K562 (cell line): ENCODE data around the gene AOC3. TPM values are rescaled to one million over a fixed set of nuclear protein-coding genes. Genes with fewer than 3 reads are reported as not detected.

ENCODE experiments used
- ATAC-seq: fragments of 200-7000 bp; cut with Tn5 transposase; 3 replicates; pipeline ENCODE4 v1.9.1; 2020; ENCODE audit warnings: moderate library complexity
- BruUV-seq: library from RNA; stranded (reverse); fragments of 400-500 nt; replicated peaks from 2 replicates; lab custom pipeline; 2021; lab: Mats Ljungman, UMichigan
- CTCF ChIA-PET: fragments of 300-600 bp; formaldehyde crosslinking; extraction: SDS; loops from one replicate; lab custom pipeline; 2021; ENCODE audit warnings: low intra/inter-chr PET ratio; lab: Yijun Ruan, JAX
- POLR2A ChIA-PET: fragments of 300-600, 350-650 bp; sonication (Branson Sonifier 250); formaldehyde crosslinking; extraction: SDS; loops from one replicate; lab custom pipeline; 2021; ENCODE audit warnings: antibody characterized with exemption, inconsistent platforms; lab: Yijun Ruan, JAX
- DNase-seq, 4 experiments: peaks; one replicate each; pipeline versions ENCODE4 v3.0.0 to v3.0.0-alpha.2; 2011 to 2018; ENCODE audit warnings: low spot score in 3 of 4, mixed read lengths in 3 of 4; ENCODE audit errors: extremely low read depth in 1 of 4
- FAIRE-seq: peaks from 2 replicates; lab custom pipeline; 2011; peaks lifted over from hg19 to GRCh38; lab: Jason Lieb, UNC
- H2AFZ ChIP-seq: 2 replicates; pipeline ENCODE4 v1.6.0; 2011; ENCODE audit warnings: low read depth, low read length, control low read depth, inconsistent platforms
- H3K27ac ChIP-seq: fragments of 200-600 bp; 3 replicates; pipeline ENCODE4 v1.8.0; 2011; ENCODE audit warnings: low read depth, mild to moderate bottlenecking, control low read depth, inconsistent platforms, low read length, moderate library complexity, mixed read lengths; ENCODE audit errors: extremely low read depth
- H3K27me3 ChIP-seq, 2 experiments: fragments of 300-600 bp in 1 of 2; 2 replicates in 1 of 2; 3 replicates in 1 of 2; pipeline versions ENCODE4 v1.6.0 to v1.8.0; 2011; ENCODE audit warnings: inconsistent platforms in 2 of 2, low read length in 2 of 2, mild to moderate bottlenecking in 1 of 2, mixed read lengths in 1 of 2, moderate library complexity in 1 of 2; ENCODE audit not compliant: control insufficient read depth in 2 of 2, insufficient read depth in 2 of 2
- H3K36me3 ChIP-seq: fragments of 300-600 bp; 3 replicates; pipeline ENCODE4 v1.8.0; 2011; ENCODE audit warnings: mild to moderate bottlenecking, low read length, inconsistent platforms; ENCODE audit not compliant: control insufficient read depth, insufficient read depth
- H3K4me1 ChIP-seq, 2 experiments: fragments of 200-600 bp in 1 of 2; replicated peaks in 1 of 2; 2 replicates in 1 of 2; 3 replicates in 1 of 2; pipeline versions ENCODE4 v1.5.1 to v1.8.0; 2011; ENCODE audit warnings: inconsistent platforms in 2 of 2, low read length in 2 of 2, mild to moderate bottlenecking in 1 of 2, mixed read lengths in 1 of 2, moderate library complexity in 1 of 2; ENCODE audit not compliant: control insufficient read depth in 2 of 2, insufficient read depth in 2 of 2
- H3K4me2 ChIP-seq: 2 replicates; pipeline ENCODE4 v1.6.1; 2011; ENCODE audit warnings: low read length, control low read depth, inconsistent platforms, mixed read lengths; ENCODE audit not compliant: insufficient read depth
- H3K4me3 ChIP-seq: fragments of 200-600 bp; sonication (generic), shearing (Covaris generic); 2 replicates; pipeline ENCODE4 v1.5.1; 2016; ENCODE audit warnings: control low read depth, inconsistent platforms
- H3K79me2 ChIP-seq: fragments of 200-600 bp; 3 replicates; pipeline ENCODE4 v1.8.0; 2011; ENCODE audit warnings: low read length, inconsistent platforms; ENCODE audit not compliant: control insufficient read depth, insufficient read depth
- H3K9ac ChIP-seq, 2 experiments: 2 replicates each; pipeline versions ENCODE4 v1.6.0 to v1.6.1; 2011; ENCODE audit warnings: low read depth in 2 of 2, low read length in 2 of 2, control low read depth in 1 of 2, inconsistent platforms in 1 of 2, mild to moderate bottlenecking in 1 of 2, mixed read lengths in 1 of 2; ENCODE audit not compliant: insufficient read depth in 1 of 2
- H3K9me1 ChIP-seq: one replicate; pipeline ENCODE4 v1.6.0; 2011; ENCODE audit warnings: inconsistent platforms, mild to moderate bottlenecking, low read length, moderate library complexity; ENCODE audit not compliant: control insufficient read depth, insufficient read depth
- H3K9me3 ChIP-seq: replicated peaks from 2 replicates; pipeline ENCODE4 v1.5.1; 2011; ENCODE audit warnings: low read depth, low read length, inconsistent platforms; ENCODE audit not compliant: control insufficient read depth, insufficient read depth
- H4K20me1 ChIP-seq: replicated peaks from 2 replicates; pipeline ENCODE4 v1.6.1; 2011; ENCODE audit warnings: low read length, inconsistent platforms, mixed read lengths; ENCODE audit not compliant: control insufficient read depth, insufficient read depth
- ARID3A ChIP-seq: IDR thresholded peaks from 2 replicates; pipeline ENCODE4 v1.6.1; 2012; ENCODE audit warnings: low read depth, low read length, improper control_type of control experiment, borderline replicate concordance
- GTF2B ChIP-seq: IDR thresholded peaks from 2 replicates; pipeline ENCODE4 v1.6.1; 2011; ENCODE audit not compliant: insufficient read length; ENCODE audit errors: extremely low read depth
- HNRNPUL1 ChIP-seq: fragments of 200-400 bp; formaldehyde crosslinking; IDR thresholded peaks from 2 replicates; pipeline ENCODE4 v1.6.1; 2017; ENCODE audit warnings: low read length
- NR2C2 ChIP-seq, 2 experiments: fragments of 200-800 bp in 1 of 2; sonication (Bioruptor generic) in 1 of 2; sonication (generic) in 1 of 2; formaldehyde crosslinking in 1 of 2; IDR thresholded peaks; 2 replicates each; pipeline versions ENCODE4 v1.6.1 to v1.8.0; 2016 to 2022; ENCODE audit warnings: mild to moderate bottlenecking in 1 of 2, missing compliant biosample characterization in 1 of 2, missing genetic modification characterization in 1 of 2, missing genetic modification reagents in 1 of 2
- SIN3A ChIP-seq, 2 experiments: fragments of 150-350 bp in 1 of 2; IDR thresholded peaks; 2 replicates each; pipeline ENCODE4 v1.6.1; 2011 to 2016; ENCODE audit warnings: borderline replicate concordance in 2 of 2, low read depth in 2 of 2, low read length in 2 of 2, mild to moderate bottlenecking in 2 of 2, moderate library complexity in 2 of 2; ENCODE audit not compliant: control insufficient read depth in 1 of 2
- SNRNP70 ChIP-seq: fragments of 200-400 bp; formaldehyde crosslinking; optimal IDR thresholded peaks from 2 replicates; pipeline ENCODE3; 2017; ENCODE audit warnings: low read depth, low read length
- TRIM25 ChIP-seq: fragments of 450-650 bp; IDR thresholded peaks from 2 replicates; pipeline ENCODE4 v1.7.0; 2016; ENCODE audit warnings: borderline replicate concordance
- ZNF324 ChIP-seq: fragments of 250-450 bp; sonication (Bioruptor Pico); IDR thresholded peaks from 2 replicates; pipeline ENCODE4 v1.4.0; 2020; ENCODE audit warnings: mild to moderate bottlenecking
- ZNF354B ChIP-seq: fragments of 250-450 bp; sonication (Bioruptor Pico); IDR thresholded peaks from 2 replicates; pipeline ENCODE4 v1.4.0; 2020
- ZNF436 ChIP-seq: fragments of 250-450, 450-650 bp; sonication (Bioruptor Pico); formaldehyde crosslinking; IDR thresholded peaks from 2 replicates; pipeline ENCODE4 v1.7.0; 2020; ENCODE audit warnings: mild to moderate bottlenecking
- ZNF75A ChIP-seq: fragments of 450-650 bp; formaldehyde crosslinking; IDR thresholded peaks from 2 replicates; pipeline ENCODE4 v1.4.0; 2020; ENCODE audit warnings: mild to moderate bottlenecking
- WGBS: fragments of 100-300 bp; shearing (Covaris generic); methylation state at CpG from one replicate; pipeline ENCODE4 v1.1.6; 2016; ENCODE audit warnings: low coverage, mixed read lengths; ENCODE audit not compliant: insufficient coverage; ENCODE audit errors: missing lambda C conversion rate; 5-methylcytosine and 5-hydroxymethylcytosine counted together
- in situ Hi-C: fragments of 300-500 bp; cut with MboI; formaldehyde crosslinking; loops from 4 replicates; pipeline ENCODE4 v1.15.0; 2018; ENCODE audit warnings: inconsistent platforms, mixed read lengths
- intact Hi-C: fragments of 100-400 bp; cut with micrococcal nuclease; formaldehyde crosslinking; loops from 2 replicates; pipeline ENCODE4 v1.14.2; 2022
- polyA plus RNA-seq, 8 experiments: library from polyadenylated mRNA; depleted of rRNA in 4 of 8; stranded (reverse) in 5 of 8; unstranded in 3 of 8; fragments of >200 nt; fragmentation: Nextera tagmentation in 2 of 8; fragmentation: Illumina TruSeq in 1 of 8; extraction: Ambion mirVana in 2 of 8; extraction: Trizol in 1 of 8; gene quantifications; 2 replicates each; pipeline versions ENCODE4 v1.2.1 to v1.2.3, GENCODE V29; 2011 to 2014; ENCODE audit warnings: inconsistent platforms in 1 of 8, missing spikeins in 1 of 8
- total RNA-seq, 7 experiments: library from RNA; depleted of rRNA in 6 of 7; stranded (reverse); fragments of >200 nt in 6 of 7; fragmentation: Illumina TruSeq in 2 of 7; extraction: Trizol in 2 of 7; gene quantifications; 2 replicates each; pipeline versions ENCODE4 v1.2.1 to v1.2.3, GENCODE V29; 2011 to 2021; ENCODE audit warnings: low replicate concordance in 1 of 7
- TF ChIP-seq, protein P1 (sequence below): fragments of 450-650 bp; formaldehyde crosslinking; IDR thresholded peaks from 2 replicates; pipeline ENCODE4 v1.4.0; 2022; ENCODE audit warnings: mild to moderate bottlenecking, moderate library complexity
- TF ChIP-seq, protein P2 (sequence below): sonication (generic); formaldehyde crosslinking; IDR thresholded peaks from 2 replicates; pipeline ENCODE4 v1.8.0; 2022; ENCODE audit warnings: mild to moderate bottlenecking, missing genetic modification reagents

Gene AOC3
- total and polyA plus RNA-seq, 9 of the 15 experiments (the other 6 are each of a cell fraction or from before 2014, with no cell fraction given) = 0.09 to 0.42 (median 0.22) TPM; not detected in 3

GRCh38 chr17:42835732-42836131 is 15.3 kb upstream of the AOC3 start:
- no peaks in the 10 kb centered on the region for H3K27me3 ChIP-seq
- ATAC-seq (no peak), DNase-seq (no peak), FAIRE-seq (no peak)
- no peak overlapping the region for H3K9ac ChIP-seq
- no peak overlapping the region for H2AFZ ChIP-seq
- in situ Hi-C loops = no loop called here
- no peak overlapping the region for H3K4me2 ChIP-seq
- H3K27ac ChIP-seq = no peak overlapping the region
- no TSS peak for BruUV-seq
- POLR2A ChIA-PET = interaction anchor here (0.8 to 1.9 kb wide), 5 partner anchors 10 to 163 kb away, joined by 4 to 8 read pairs (median 5); partner anchors contain the start of genes BECN1 and RPL27
- H3K9me3 ChIP-seq = no peaks in the 10 kb centered on the region
- H3K4me1 ChIP-seq = peaks cover 3 to 14% of the 10 kb centered on the region in 2 experiments; a peak in 4 of 5 replicates
- peaks cover 60% of the 10 kb centered on the region for H3K36me3 ChIP-seq
- CTCF ChIA-PET = no interaction called here
- H4K20me1 ChIP-seq = 0 out of 2 replicates have a peak, but pooled peaks cover 5% of the 10 kb centered on the region
- H3K9me1 ChIP-seq = no peaks in the 10 kb centered on the region
- H3K4me3 ChIP-seq = no peak overlapping the region
- peaks cover 46% of the 10 kb centered on the region for H3K79me2 ChIP-seq
- intact Hi-C loops = no loop called here
- WGBS = 94% methylated on average over 4 of the region's 6 CpGs
- no peak for TF ChIP-seq SNRNP70
- no peak for TF ChIP-seq NR2C2 (CRISPR knock-in tag; IDR thresholded peaks at IDR 0.05)
- no peak for TF ChIP-seq NR2C2 (tag; IDR thresholded peaks at IDR 0.05)
- TF ChIP-seq ZNF75A (CRISPR knock-in tag) = no peak
- no peak for TF ChIP-seq ZNF436 (CRISPR knock-in tag)
- no peak for TF ChIP-seq HNRNPUL1
- no peak for TF ChIP-seq ZNF354B (CRISPR knock-in tag)
- TF ChIP-seq ZNF324 (CRISPR knock-in tag) = no peak
- TF ChIP-seq GTF2B = no peak
- no peak for TF ChIP-seq ARID3A
- TF ChIP-seq SIN3A (IDR thresholded peaks at IDR 0.05; ENCODE audit: borderline replicate concordance in 2 of 2, control insufficient read depth in 1 of 2, low read depth in 2 of 2, low read length in 2 of 2) = no peak
- TF ChIP-seq, protein P1, sequence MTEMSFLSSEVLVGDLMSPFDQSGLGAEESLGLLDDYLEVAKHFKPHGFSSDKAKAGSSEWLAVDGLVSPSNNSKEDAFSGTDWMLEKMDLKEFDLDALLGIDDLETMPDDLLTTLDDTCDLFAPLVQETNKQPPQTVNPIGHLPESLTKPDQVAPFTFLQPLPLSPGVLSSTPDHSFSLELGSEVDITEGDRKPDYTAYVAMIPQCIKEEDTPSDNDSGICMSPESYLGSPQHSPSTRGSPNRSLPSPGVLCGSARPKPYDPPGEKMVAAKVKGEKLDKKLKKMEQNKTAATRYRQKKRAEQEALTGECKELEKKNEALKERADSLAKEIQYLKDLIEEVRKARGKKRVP = no peak
- TF ChIP-seq, protein P2, sequence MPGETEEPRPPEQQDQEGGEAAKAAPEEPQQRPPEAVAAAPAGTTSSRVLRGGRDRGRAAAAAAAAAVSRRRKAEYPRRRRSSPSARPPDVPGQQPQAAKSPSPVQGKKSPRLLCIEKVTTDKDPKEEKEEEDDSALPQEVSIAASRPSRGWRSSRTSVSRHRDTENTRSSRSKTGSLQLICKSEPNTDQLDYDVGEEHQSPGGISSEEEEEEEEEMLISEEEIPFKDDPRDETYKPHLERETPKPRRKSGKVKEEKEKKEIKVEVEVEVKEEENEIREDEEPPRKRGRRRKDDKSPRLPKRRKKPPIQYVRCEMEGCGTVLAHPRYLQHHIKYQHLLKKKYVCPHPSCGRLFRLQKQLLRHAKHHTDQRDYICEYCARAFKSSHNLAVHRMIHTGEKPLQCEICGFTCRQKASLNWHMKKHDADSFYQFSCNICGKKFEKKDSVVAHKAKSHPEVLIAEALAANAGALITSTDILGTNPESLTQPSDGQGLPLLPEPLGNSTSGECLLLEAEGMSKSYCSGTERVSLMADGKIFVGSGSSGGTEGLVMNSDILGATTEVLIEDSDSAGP (CRISPR knock-in tag) = no peak
- no peak for TF ChIP-seq TRIM25
